IMR-90 (cell line): ENCODE measurements around the gene EMX2. TPM values are rescaled to one million over a fixed set of nuclear protein-coding genes. Genes with fewer than 3 reads are reported as not detected.

Experiments used
- ATAC-seq: fragments of 200-7000 bp; cut with Tn5 transposase; 2 replicates; pipeline ENCODE4 v1.9.1; 2020; ENCODE audit warnings: low read depth, mild to moderate bottlenecking, moderate library complexity
- BruUV-seq: library from RNA; stranded (reverse); fragments of 400-500 nt; replicated peaks from 2 replicates; lab custom pipeline; 2021; lab: Mats Ljungman, UMichigan
- CTCF ChIA-PET: fragments of 300-600 bp; formaldehyde crosslinking; extraction: SDS; loops from one replicate; lab custom pipeline; 2021; ENCODE audit warnings: antibody characterized with exemption; lab: Yijun Ruan, JAX
- POLR2A ChIA-PET: fragments of 300-600 bp; sonication (Branson Sonifier 250); formaldehyde crosslinking; loops from one replicate; lab custom pipeline; 2022; ENCODE audit warnings: antibody characterized with exemption; ENCODE audit not compliant: unreplicated experiment; lab: Charles Lee
- DNase-seq: peaks from one replicate; pipeline ENCODE4 v3.0.0; 2013
- H2AFZ ChIP-seq: replicated peaks from 2 replicates; pipeline ENCODE3; 2013; ENCODE audit warnings: low read length, mild to moderate bottlenecking; ENCODE audit not compliant: poor library complexity
- H2AK5ac ChIP-seq: 2 replicates; pipeline ENCODE4 v1.6.1; 2013; ENCODE audit warnings: low read depth, low read length, inconsistent platforms
- H2AK9ac ChIP-seq: replicated peaks from 2 replicates; pipeline ENCODE3; 2013; ENCODE audit warnings: mild to moderate bottlenecking, low read depth, low read length, moderate library complexity; ENCODE audit not compliant: poor library complexity
- H2BK120ac ChIP-seq: 2 replicates; pipeline ENCODE4 v1.6.1; 2013; ENCODE audit warnings: low read depth, low read length, inconsistent platforms
- H2BK15ac ChIP-seq: 3 replicates; pipeline ENCODE4 v1.6.1; 2013; ENCODE audit warnings: low read depth, low read length, inconsistent platforms
- H2BK20ac ChIP-seq: 2 replicates; pipeline ENCODE4 v1.6.1; 2013; ENCODE audit warnings: low read depth, mild to moderate bottlenecking, inconsistent platforms, low read length, moderate library complexity
- H2BK5ac ChIP-seq: 2 replicates; pipeline ENCODE4 v1.6.1; 2013; ENCODE audit warnings: mild to moderate bottlenecking, low read depth, low read length, inconsistent platforms; ENCODE audit not compliant: poor library complexity, severe bottlenecking
- H3K14ac ChIP-seq: replicated peaks from 2 replicates; pipeline ENCODE4 v1.6.1; 2013; ENCODE audit warnings: low read depth, low read length, inconsistent platforms
- H3K18ac ChIP-seq: 2 replicates; pipeline ENCODE4 v1.6.1; 2013; ENCODE audit warnings: low read depth, low read length, control low read depth
- H3K23ac ChIP-seq: 2 replicates; pipeline ENCODE4 v1.6.1; 2013; ENCODE audit warnings: low read depth, low read length, inconsistent platforms
- H3K27ac ChIP-seq: 2 replicates; pipeline ENCODE4 v1.5.1; 2013; ENCODE audit warnings: mild to moderate bottlenecking, control low read depth, low read length; ENCODE audit not compliant: insufficient read depth
- H3K27me3 ChIP-seq: 2 replicates; pipeline ENCODE4 v1.6.1; 2013; ENCODE audit warnings: low read length; ENCODE audit not compliant: control insufficient read depth, insufficient read depth
- H3K36me3 ChIP-seq: 2 replicates; pipeline ENCODE4 v1.6.1; 2013; ENCODE audit warnings: low read length, mixed read lengths; ENCODE audit not compliant: control insufficient read depth, insufficient read depth
- H3K4ac ChIP-seq: 2 replicates; pipeline ENCODE4 v1.6.1; 2013; ENCODE audit warnings: low read depth, low read length, inconsistent platforms
- H3K4me1 ChIP-seq: 2 replicates; pipeline ENCODE4 v1.6.1; 2013; ENCODE audit warnings: low read length, mixed read lengths; ENCODE audit not compliant: control insufficient read depth, insufficient read depth
- H3K4me2 ChIP-seq: 2 replicates; pipeline ENCODE4 v1.6.1; 2013; ENCODE audit warnings: low read depth, mild to moderate bottlenecking, control low read depth, low read length, moderate library complexity
- H3K4me3 ChIP-seq: 2 replicates; pipeline ENCODE4 v1.5.1; 2013; ENCODE audit warnings: low read depth, mild to moderate bottlenecking, control low read depth, low read length, moderate library complexity; ENCODE audit not compliant: insufficient read depth
- H3K56ac ChIP-seq: 2 replicates; pipeline ENCODE4 v1.6.1; 2013; ENCODE audit warnings: low read length, inconsistent platforms; ENCODE audit not compliant: insufficient read depth; ENCODE audit errors: extremely low read depth
- H3K79me1 ChIP-seq, 2 experiments: 2 replicates each; pipeline ENCODE4 v1.6.1; 2013; ENCODE audit warnings: low read length in 2 of 2, inconsistent platforms in 1 of 2, low read depth in 1 of 2
- H3K9ac ChIP-seq: 2 replicates; pipeline ENCODE4 v1.6.1; 2013; ENCODE audit warnings: low read depth, low read length, control low read depth
- H3K9me1 ChIP-seq: 2 replicates; pipeline ENCODE4 v1.6.1; 2013; ENCODE audit warnings: low read length, inconsistent platforms; ENCODE audit not compliant: insufficient read depth
- H3K9me3 ChIP-seq: 2 replicates; pipeline ENCODE4 v1.6.1; 2013; ENCODE audit warnings: low read length; ENCODE audit not compliant: control insufficient read depth, insufficient read depth
- H4K20me1 ChIP-seq: 2 replicates; pipeline ENCODE4 v1.6.1; 2013; ENCODE audit warnings: low read length, inconsistent platforms; ENCODE audit not compliant: insufficient read depth
- H4K5ac ChIP-seq: 2 replicates; pipeline ENCODE4 v1.6.1; 2013; ENCODE audit warnings: mild to moderate bottlenecking, low read depth, low read length, control low read depth
- H4K8ac ChIP-seq, 2 experiments: 2 replicates each; pipeline ENCODE4 v1.6.1; 2013; ENCODE audit warnings: low read depth in 2 of 2, low read length in 2 of 2, control low read depth in 1 of 2, inconsistent platforms in 1 of 2
- H4K91ac ChIP-seq: 2 replicates; pipeline ENCODE4 v1.6.1; 2013; ENCODE audit warnings: low read depth, low read length, inconsistent platforms; ENCODE audit not compliant: insufficient read depth
- BHLHE40 ChIP-seq: fragments of 150-350 bp; IDR thresholded peaks from 2 replicates; pipeline ENCODE4 v1.6.1; 2016; ENCODE audit warnings: mild to moderate bottlenecking, low read depth, low read length
- CEBPB ChIP-seq: IDR thresholded peaks from 2 replicates; pipeline ENCODE4 v1.6.1; 2012; ENCODE audit warnings: low read depth, low read length, improper control_type of control experiment
- CHD1 ChIP-seq: IDR thresholded peaks from 2 replicates; pipeline ENCODE4 v1.6.1; 2012; ENCODE audit warnings: low read depth, low read length, improper control_type of control experiment
- FOS ChIP-seq: fragments of 150-350 bp; IDR thresholded peaks from 2 replicates; pipeline ENCODE4 v1.6.1; 2016; ENCODE audit warnings: low read depth, low read length
- MAFK ChIP-seq: IDR thresholded peaks from 2 replicates; pipeline ENCODE4 v1.6.1; 2012; ENCODE audit warnings: low read depth, low read length, improper control_type of control experiment
- MAZ ChIP-seq: IDR thresholded peaks from 2 replicates; pipeline ENCODE4 v1.6.1; 2012; ENCODE audit warnings: low read depth, mild to moderate bottlenecking, low read length, improper control_type of control experiment, moderate library complexity, borderline replicate concordance
- MXI1 ChIP-seq: IDR thresholded peaks from 2 replicates; pipeline ENCODE4 v1.6.1; 2012; ENCODE audit warnings: low read depth, mild to moderate bottlenecking, low read length, moderate library complexity, borderline replicate concordance
- NFE2L2 ChIP-seq: fragments of 150-350 bp; IDR thresholded peaks from 2 replicates; pipeline ENCODE4 v1.6.1; 2016; ENCODE audit warnings: low read depth, mild to moderate bottlenecking, low read length
- POLR2A ChIP-seq: IDR thresholded peaks from 2 replicates; pipeline ENCODE4 v1.6.1; 2012; ENCODE audit warnings: mild to moderate bottlenecking, low read depth, low read length
- RAD21 ChIP-seq: IDR thresholded peaks from 2 replicates; pipeline ENCODE4 v1.6.1; 2012; ENCODE audit warnings: low read length, improper control_type of control experiment
- RCOR1 ChIP-seq: IDR thresholded peaks from 2 replicates; pipeline ENCODE4 v1.6.1; 2012; ENCODE audit warnings: mild to moderate bottlenecking, low read length, improper control_type of control experiment; ENCODE audit not compliant: insufficient replicate concordance
- RFX5 ChIP-seq: IDR thresholded peaks from 2 replicates; pipeline ENCODE4 v1.8.0; 2012; ENCODE audit warnings: low read depth, mild to moderate bottlenecking, low read length, moderate library complexity
- SMC3 ChIP-seq: fragments of 150-350 bp; IDR thresholded peaks from 2 replicates; pipeline ENCODE4 v1.6.1; 2016; ENCODE audit warnings: low read depth, mild to moderate bottlenecking, antibody characterized with exemption, low read length, moderate library complexity
- WGBS, 2 experiments: methylation state at CpG; one replicate each; pipeline versions ENCODE4 v1.1.5 to v1.1.7; 2013; ENCODE audit warnings: missing lambda C conversion rate in 2 of 2; ENCODE audit not compliant: insufficient read length in 1 of 2; ENCODE audit errors: extremely low coverage in 2 of 2; 5-methylcytosine and 5-hydroxymethylcytosine counted together
- dilution Hi-C: fragments of 300-500 bp; cut with HindIII; formaldehyde crosslinking; loops from one replicate; pipeline ENCODE4 v1.14.3; 2018; ENCODE audit warnings: low sequenced_read_pairs; ENCODE audit not compliant: unreplicated experiment
- in situ Hi-C: fragments of 300-500 bp; cut with MboI; formaldehyde crosslinking; loops from 3 replicates; pipeline ENCODE4 v1.14.3; 2019; ENCODE audit warnings: low sequenced_read_pairs, inconsistent platforms, mixed read lengths
- intact Hi-C: fragments of 100-400 bp; cut with micrococcal nuclease; formaldehyde crosslinking; loops from 2 replicates; pipeline ENCODE4 v1.10.0; 2022
- polyA plus RNA-seq, 3 experiments: library from polyadenylated mRNA; depleted of rRNA; stranded (reverse); fragments of >200 nt; gene quantifications; 2 replicates each; pipeline ENCODE4 v1.2.3, GENCODE V29; 2012; ENCODE audit warnings: low replicate concordance in 1 of 3
- total RNA-seq: library from RNA; depleted of rRNA; stranded (reverse); fragments of >200 nt; gene quantifications from 2 replicates; pipeline ENCODE4 v1.2.3, GENCODE V29; 2012
- TF ChIP-seq, protein P1 (sequence below): fragments of 150-350 bp; IDR thresholded peaks from 2 replicates; pipeline ENCODE4 v1.6.1; 2017; ENCODE audit warnings: mild to moderate bottlenecking, antibody characterized with exemption, low read length, low read depth
- TF ChIP-seq, protein P2 (sequence below): conservative IDR thresholded peaks from 2 replicates; pipeline ENCODE4 v1.5.1; 2012; ENCODE audit warnings: mild to moderate bottlenecking, low read depth, low read length, improper control_type of control experiment
- TF ChIP-seq, protein P3 (sequence below): fragments of 150-350 bp; IDR thresholded peaks from 2 replicates; pipeline ENCODE4 v1.6.1; 2016; ENCODE audit warnings: low read depth, mild to moderate bottlenecking, low read length, moderate library complexity, borderline replicate concordance

Gene EMX2
- total and polyA plus RNA-seq, 2 of the 4 experiments (the other 2 are of a cell fraction): not detected

DNA sequence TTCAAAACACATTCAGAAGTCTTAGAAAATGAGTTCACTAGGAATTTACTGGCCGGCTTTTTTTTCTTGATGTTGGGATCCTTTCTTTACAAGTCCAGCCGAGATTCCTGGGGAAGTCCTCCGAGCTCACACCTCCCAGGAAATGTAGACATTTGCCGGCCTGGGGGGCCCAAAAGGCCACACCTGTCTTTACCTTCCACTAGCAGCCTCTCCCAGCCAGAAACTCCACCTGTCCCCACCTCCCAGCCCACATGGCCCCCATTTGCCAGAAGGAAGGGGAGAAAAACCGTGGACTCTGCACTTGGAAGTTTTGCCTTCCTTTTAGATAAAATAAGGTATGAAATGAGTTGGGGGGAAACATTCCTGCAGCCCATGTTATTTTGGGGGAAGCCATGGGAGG lies 27.6 kb upstream of the EMX2 start:
- Histone ChIP-seq H3K79me1 (no peaks in the 10 kb centered on the region), H3K27ac (no peak overlapping the region), H2AK9ac (no peak overlapping the region), H2AFZ (no peak overlapping the region), H3K56ac (no peak overlapping the region), H3K4ac (no peak overlapping the region), H3K4me2 (no peak overlapping the region), H4K5ac (no peak overlapping the region), H4K91ac (no peak overlapping the region), H2BK5ac (no peak overlapping the region), H3K36me3 (no peaks in the 10 kb centered on the region), H3K4me3 (no peak overlapping the region), H2BK120ac (no peak overlapping the region), H4K8ac (no peak overlapping the region), H3K9me3 (no peaks in the 10 kb centered on the region), H2BK15ac (no peak overlapping the region), H3K27me3 (no peaks in the 10 kb centered on the region), H2AK5ac (no peak overlapping the region), H2BK20ac (no peak overlapping the region), H3K14ac (no peak overlapping the region), H3K9me1 (no peaks in the 10 kb centered on the region), H4K20me1 (no peaks in the 10 kb centered on the region), H3K18ac (no peak overlapping the region), H3K23ac (no peak overlapping the region), H3K4me1 (no peaks in the 10 kb centered on the region), H3K9ac (no peak overlapping the region)
- WGBS, 2 experiments: 50% methylated on average over 3 of the region's 5 CpGs; no CpG with 5 or more reads in 1 of the 2 experiments
- in situ Hi-C loops (no loop called here), intact Hi-C loops (no loop called here), dilution Hi-C loops (no loop called here)
- BruUV-seq: no TSS peak
- DNase-seq (no peak), ATAC-seq (no peak)
- ChIA-PET POLR2A (no interaction called here), CTCF (interaction anchor here (0.7 kb wide), 1 partner anchor 1481 kb away, joined by 3 read pairs; no protein-coding TSS in a partner anchor)
- TF ChIP-seq MAFK: no peak
- TF ChIP-seq BHLHE40: no peak
- no peak for TF ChIP-seq POLR2A
- no peak for TF ChIP-seq MAZ
- no peak for TF ChIP-seq FOS
- no peak for TF ChIP-seq RFX5
- no peak for TF ChIP-seq MXI1
- TF ChIP-seq CHD1: no peak
- TF ChIP-seq, protein P1, sequence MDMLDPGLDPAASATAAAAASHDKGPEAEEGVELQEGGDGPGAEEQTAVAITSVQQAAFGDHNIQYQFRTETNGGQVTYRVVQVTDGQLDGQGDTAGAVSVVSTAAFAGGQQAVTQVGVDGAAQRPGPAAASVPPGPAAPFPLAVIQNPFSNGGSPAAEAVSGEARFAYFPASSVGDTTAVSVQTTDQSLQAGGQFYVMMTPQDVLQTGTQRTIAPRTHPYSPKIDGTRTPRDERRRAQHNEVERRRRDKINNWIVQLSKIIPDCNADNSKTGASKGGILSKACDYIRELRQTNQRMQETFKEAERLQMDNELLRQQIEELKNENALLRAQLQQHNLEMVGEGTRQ: no peak
- TF ChIP-seq CEBPB: no peak
- TF ChIP-seq, protein P2, sequence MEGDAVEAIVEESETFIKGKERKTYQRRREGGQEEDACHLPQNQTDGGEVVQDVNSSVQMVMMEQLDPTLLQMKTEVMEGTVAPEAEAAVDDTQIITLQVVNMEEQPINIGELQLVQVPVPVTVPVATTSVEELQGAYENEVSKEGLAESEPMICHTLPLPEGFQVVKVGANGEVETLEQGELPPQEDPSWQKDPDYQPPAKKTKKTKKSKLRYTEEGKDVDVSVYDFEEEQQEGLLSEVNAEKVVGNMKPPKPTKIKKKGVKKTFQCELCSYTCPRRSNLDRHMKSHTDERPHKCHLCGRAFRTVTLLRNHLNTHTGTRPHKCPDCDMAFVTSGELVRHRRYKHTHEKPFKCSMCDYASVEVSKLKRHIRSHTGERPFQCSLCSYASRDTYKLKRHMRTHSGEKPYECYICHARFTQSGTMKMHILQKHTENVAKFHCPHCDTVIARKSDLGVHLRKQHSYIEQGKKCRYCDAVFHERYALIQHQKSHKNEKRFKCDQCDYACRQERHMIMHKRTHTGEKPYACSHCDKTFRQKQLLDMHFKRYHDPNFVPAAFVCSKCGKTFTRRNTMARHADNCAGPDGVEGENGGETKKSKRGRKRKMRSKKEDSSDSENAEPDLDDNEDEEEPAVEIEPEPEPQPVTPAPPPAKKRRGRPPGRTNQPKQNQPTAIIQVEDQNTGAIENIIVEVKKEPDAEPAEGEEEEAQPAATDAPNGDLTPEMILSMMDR: no peak
- no peak for TF ChIP-seq RAD21
- TF ChIP-seq NFE2L2: no peak
- no peak for TF ChIP-seq RCOR1
- no peak for TF ChIP-seq SMC3
- TF ChIP-seq, protein P3, sequence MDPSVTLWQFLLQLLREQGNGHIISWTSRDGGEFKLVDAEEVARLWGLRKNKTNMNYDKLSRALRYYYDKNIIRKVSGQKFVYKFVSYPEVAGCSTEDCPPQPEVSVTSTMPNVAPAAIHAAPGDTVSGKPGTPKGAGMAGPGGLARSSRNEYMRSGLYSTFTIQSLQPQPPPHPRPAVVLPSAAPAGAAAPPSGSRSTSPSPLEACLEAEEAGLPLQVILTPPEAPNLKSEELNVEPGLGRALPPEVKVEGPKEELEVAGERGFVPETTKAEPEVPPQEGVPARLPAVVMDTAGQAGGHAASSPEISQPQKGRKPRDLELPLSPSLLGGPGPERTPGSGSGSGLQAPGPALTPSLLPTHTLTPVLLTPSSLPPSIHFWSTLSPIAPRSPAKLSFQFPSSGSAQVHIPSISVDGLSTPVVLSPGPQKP: no peak
